ENCODE data around the gene C10orf88.

The C10orf88 gene
- total RNA-seq = 12.0 to 12.7 reads per million in 2 experiments

GRCh38 chr10:122953902-122954730 lies at the start of gene C10orf88:
C10orf88 (minus strand) TSS chr10:122954227; CDS start chr10:122954178, 49 bp downstream.
- peak; percentile 96 for DNase-seq (ENCODE audit: low read depth)

- no peak for DNase-seq (ENCODE audit: low read depth)
Measured at GRCh38 chr10:123001370-123001769, 47.3 kb upstream of the C10orf88 start.

- DNase-seq (ENCODE audit: low read depth) = no peak
Measured at GRCh38 chr10:123000155-123000554, 46.1 kb upstream of the C10orf88 start.

GRCh38 chr10:122999347-122999746 lies 45.3 kb upstream of the C10orf88 start:
- DNase-seq (ENCODE audit: low read depth) = no peak

- DNase-seq (ENCODE audit: low read depth) = no peak
Measured at GRCh38 chr10:122998934-122999333, 44.9 kb upstream of the C10orf88 start.

- DNase-seq (ENCODE audit: low read depth) = no peak
Measured at GRCh38 chr10:122998360-122998917, 44.4 kb upstream of the C10orf88 start.

- DNase-seq (ENCODE audit: low read depth) = no peak
Measured at GRCh38 chr10:122997864-122998263, 43.8 kb upstream of the C10orf88 start.

- no peak for DNase-seq (ENCODE audit: low read depth)
Measured at GRCh38 chr10:122995936-122996335, 41.9 kb upstream of the C10orf88 start.

- DNase-seq (ENCODE audit: low read depth) = no peak
Measured at GRCh38 chr10:122993797-122994336, 39.8 kb upstream of the C10orf88 start.

GRCh38 chr10:122992031-122992585 lies 38.1 kb upstream of the C10orf88 start:
- no peak for DNase-seq (ENCODE audit: low read depth)

- no peak for DNase-seq (ENCODE audit: low read depth)
Measured at GRCh38 chr10:122990278-122990677, 36.3 kb upstream of the C10orf88 start.

- DNase-seq (ENCODE audit: low read depth) = no peak
Measured at GRCh38 chr10:122988501-122988900, 34.5 kb upstream of the C10orf88 start.

GRCh38 chr10:122986335-122986734 lies 32.3 kb upstream of the C10orf88 start:
- DNase-seq (ENCODE audit: low read depth) = no peak

- no peak for DNase-seq (ENCODE audit: low read depth)
Measured at GRCh38 chr10:122984708-122985107, 30.7 kb upstream of the C10orf88 start.

GRCh38 chr10:122983898-122984297 lies 29.9 kb upstream of the C10orf88 start:
- no peak for DNase-seq (ENCODE audit: low read depth)

- DNase-seq (ENCODE audit: low read depth) = no peak
Measured at GRCh38 chr10:122981066-122981464, 27.0 kb upstream of the C10orf88 start.

- DNase-seq (ENCODE audit: low read depth) = peak; percentile 79
Measured at GRCh38 chr10:122980209-122981065, 26.4 kb upstream of the C10orf88 start, which contains the start of gene PSTK. PSTK (plus strand) TSS chr10:122980401; CDS start chr10:122980480, 79 bp downstream.

GRCh38 chr10:122974543-122975064 lies 20.6 kb upstream of the C10orf88 start:
- no peak for DNase-seq (ENCODE audit: low read depth)

GRCh38 chr10:122974023-122974422 lies 20.0 kb upstream of the C10orf88 start:
- DNase-seq (ENCODE audit: low read depth) = no peak

GRCh38 chr10:122968698-122969097 lies 14.7 kb upstream of the C10orf88 start:
- no peak for DNase-seq (ENCODE audit: low read depth)

- no peak for DNase-seq (ENCODE audit: low read depth)
Measured at GRCh38 chr10:122966879-122967278, 12.9 kb upstream of the C10orf88 start.

Data from T follicular helper cell (primary cell).